ENCODE measurements around the gene SPNS1. TPM values are rescaled to one million over a fixed set of nuclear protein-coding genes. Genes with fewer than 3 reads are reported as not detected.
A peak's percentile ranks its signal among the peaks of the same experiment; 100 is the strongest.
"Not testable (repeated sequence)": the region's sequence is repeated elsewhere in the genome, so short reads cannot be mapped to it uniquely, and the experiment has no call there.

SPNS1 gene
- polyA plus RNA-seq, 1 donor from 2014 or later = 20.9 TPM

GRCh38 chr16:28990375-28991040 is 15.9 kb downstream of the SPNS1 start:
- Mint-ChIP-seq H3K4me3 (no peak overlapping the region), H3K4me1 (peaks cover 0 to 6% (median 2%) of the 10 kb centered on the region in 3 donors), H3K27me3 (peaks cover 2% of the 10 kb centered on the region), H3K36me3 (peaks cover 10% of the 10 kb centered on the region), H3K9me3 (peaks cover 0 to 5% (median 0%) of the 10 kb centered on the region in 3 donors), H3K27ac (no peak overlapping the region)

GRCh38 chr16:28991687-28992086 is 17.1 kb downstream of the SPNS1 start:
- Mint-ChIP-seq H3K4me1 (peaks cover 0 to 6% (median 2%) of the 10 kb centered on the region in 3 donors), H3K4me3 (no peak overlapping the region), H3K27ac (no peak overlapping the region), H3K27me3 (peaks cover 2% of the 10 kb centered on the region), H3K9me3 (peaks cover 0 to 5% (median 0%) of the 10 kb centered on the region in 3 donors), H3K36me3 (peaks cover 10% of the 10 kb centered on the region)

DNA sequence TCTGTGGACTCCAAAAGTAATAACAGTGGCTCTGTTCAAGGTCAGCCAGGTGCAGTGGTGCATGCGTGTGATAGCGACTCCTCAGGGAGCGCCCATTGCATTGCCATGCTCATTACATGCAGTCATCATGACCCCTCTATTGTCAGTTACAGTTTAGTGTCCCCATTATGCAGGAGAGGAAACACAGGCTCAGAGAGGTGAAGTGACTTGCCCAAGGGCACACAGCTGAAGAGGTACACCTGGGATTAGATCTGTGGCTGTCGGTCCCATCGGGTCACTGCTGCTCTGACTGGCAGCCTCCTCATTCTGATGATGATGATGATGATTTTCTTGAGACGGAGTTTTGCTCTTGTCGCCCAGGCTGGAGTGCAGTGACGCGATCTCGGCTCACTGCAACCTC is 17.9 kb downstream of the SPNS1 start:
- peaks cover 0 to 3% (median 2%) of the 10 kb centered on the region in 3 donors for H3K4me1 Mint-ChIP-seq
- H3K4me3 Mint-ChIP-seq = no peak overlapping the region
- peaks cover 2% of the 10 kb centered on the region for H3K27me3 Mint-ChIP-seq
- no peak overlapping the region for H3K27ac Mint-ChIP-seq
- no peaks in the 10 kb centered on the region for H3K9me3 Mint-ChIP-seq
- H3K36me3 Mint-ChIP-seq = peaks cover 8% of the 10 kb centered on the region

DNA sequence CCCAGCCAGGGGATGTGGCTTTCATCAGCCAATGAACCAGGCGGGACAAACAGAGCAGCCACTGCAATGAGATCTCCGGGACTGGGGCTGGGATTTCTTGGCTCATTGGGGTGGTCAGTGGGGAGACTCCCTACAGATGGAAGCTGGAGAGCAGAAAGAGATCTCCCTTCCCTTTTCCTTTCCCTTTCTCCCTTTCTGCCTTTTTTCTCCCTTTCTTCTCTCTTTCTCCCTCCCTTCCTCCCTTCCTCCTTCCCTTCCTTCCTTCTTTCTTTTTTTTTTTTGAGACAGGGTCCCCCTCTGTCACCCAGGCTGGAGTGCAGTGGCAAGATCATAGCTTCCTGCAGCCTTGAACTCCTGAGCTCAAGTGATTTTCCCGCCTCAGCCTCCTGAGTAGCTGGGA is 24.3 kb downstream of the SPNS1 start:
- Mint-ChIP-seq H3K4me3 (no peak overlapping the region), H3K4me1 (peaks cover 5 to 12% (median 8%) of the 10 kb centered on the region in 3 donors), H3K27me3 (peaks cover 1% of the 10 kb centered on the region), H3K36me3 (peaks cover 2% of the 10 kb centered on the region), H3K27ac (peak overlapping the region in 1 of 3 donors; percentile 71), H3K9me3 (no peaks in the 10 kb centered on the region)

- peaks cover 2% of the 10 kb centered on the region for H3K36me3 Mint-ChIP-seq
- H3K27ac Mint-ChIP-seq = peak overlapping the region in 1 of 3 donors; percentile 71
- H3K27me3 Mint-ChIP-seq = peaks cover 1% of the 10 kb centered on the region
- peaks cover 5 to 12% (median 8%) of the 10 kb centered on the region in 3 donors for H3K4me1 Mint-ChIP-seq
- H3K4me3 Mint-ChIP-seq = peak overlapping the region in 1 of 4 donors; percentile 39
- H3K9me3 Mint-ChIP-seq = no peaks in the 10 kb centered on the region
These were observed 25.0 kb downstream of the SPNS1 start for GRCh38 chr16:28999577-28999976.

DNA sequence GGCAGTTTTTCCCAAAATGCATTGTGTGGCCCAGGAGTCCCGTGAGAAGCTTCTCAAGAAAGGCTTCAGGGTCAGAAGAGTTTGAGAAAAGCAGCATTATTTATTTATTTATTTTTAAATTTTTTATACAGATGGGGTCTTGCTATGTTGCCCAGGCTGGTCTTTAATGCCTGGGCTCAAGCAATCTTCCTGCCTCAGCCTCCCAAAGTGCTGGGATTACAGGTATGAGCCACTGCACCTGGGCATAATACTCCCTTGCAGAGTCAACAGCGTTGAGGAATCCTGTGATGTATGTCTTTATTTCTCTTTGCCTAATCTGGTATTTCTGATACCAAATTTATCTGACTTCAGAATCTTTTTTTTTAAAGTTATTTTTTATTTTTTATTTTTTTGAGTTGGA is 25.4 kb downstream of the SPNS1 start:
- peaks cover 2% of the 10 kb centered on the region for H3K36me3 Mint-ChIP-seq
- H3K27me3 Mint-ChIP-seq = peaks cover 1% of the 10 kb centered on the region
- H3K4me1 Mint-ChIP-seq = peaks cover 5 to 12% (median 8%) of the 10 kb centered on the region in 3 donors
- no peak overlapping the region for H3K4me3 Mint-ChIP-seq
- H3K9me3 Mint-ChIP-seq = no peaks in the 10 kb centered on the region
- H3K27ac Mint-ChIP-seq = no peak overlapping the region

GRCh38 chr16:29004496-29005139 is 30.0 kb downstream of the SPNS1 start:
- not testable (repeated sequence) for H3K27ac Mint-ChIP-seq, H3K36me3 Mint-ChIP-seq, H3K9me3 Mint-ChIP-seq, H3K27me3 Mint-ChIP-seq, H3K4me1 Mint-ChIP-seq, H3K4me3 Mint-ChIP-seq

DNA sequence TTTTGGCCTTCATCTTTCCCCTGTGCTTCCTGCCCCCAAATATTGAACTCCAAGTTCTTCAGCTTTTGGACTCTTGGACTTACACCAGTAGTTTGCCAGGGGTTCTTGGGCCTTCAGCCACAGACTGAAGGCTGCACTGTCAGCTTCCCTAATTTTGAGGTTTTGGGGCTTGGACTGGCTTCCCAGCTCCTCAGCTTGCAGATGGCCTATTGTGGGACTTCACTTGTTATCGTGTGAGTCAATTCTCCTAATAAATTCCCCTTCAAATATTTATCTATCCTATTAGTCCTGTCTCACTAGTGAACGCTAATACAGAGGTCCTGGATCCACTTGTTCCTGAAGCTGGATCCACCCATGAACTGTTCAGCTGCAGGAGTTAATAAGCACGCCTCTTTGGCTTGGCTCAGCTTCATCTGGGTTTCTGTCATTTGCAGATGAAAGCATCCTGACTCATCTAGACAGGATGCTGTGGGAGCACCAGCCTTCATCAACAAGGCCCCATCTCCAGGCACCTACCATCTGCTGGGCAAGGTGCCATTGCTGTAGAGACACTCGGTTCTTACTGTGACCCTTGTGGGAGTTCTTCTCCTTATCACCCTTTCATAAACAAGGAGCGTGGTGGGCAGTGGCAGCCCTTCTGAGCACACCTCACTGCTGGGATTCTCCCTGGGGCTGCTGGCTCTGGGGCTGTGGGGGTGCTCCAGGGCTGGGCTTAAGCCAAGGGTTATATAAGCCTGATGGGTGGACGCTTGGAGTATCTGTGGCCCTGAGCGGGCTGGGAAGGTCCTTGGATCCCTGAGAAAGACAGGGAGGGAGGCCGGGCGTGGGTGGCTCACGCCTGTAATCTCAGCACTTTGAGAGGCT is 33.4 kb downstream of the SPNS1 start:
- H3K4me3 Mint-ChIP-seq = no peak overlapping the region

DNA sequence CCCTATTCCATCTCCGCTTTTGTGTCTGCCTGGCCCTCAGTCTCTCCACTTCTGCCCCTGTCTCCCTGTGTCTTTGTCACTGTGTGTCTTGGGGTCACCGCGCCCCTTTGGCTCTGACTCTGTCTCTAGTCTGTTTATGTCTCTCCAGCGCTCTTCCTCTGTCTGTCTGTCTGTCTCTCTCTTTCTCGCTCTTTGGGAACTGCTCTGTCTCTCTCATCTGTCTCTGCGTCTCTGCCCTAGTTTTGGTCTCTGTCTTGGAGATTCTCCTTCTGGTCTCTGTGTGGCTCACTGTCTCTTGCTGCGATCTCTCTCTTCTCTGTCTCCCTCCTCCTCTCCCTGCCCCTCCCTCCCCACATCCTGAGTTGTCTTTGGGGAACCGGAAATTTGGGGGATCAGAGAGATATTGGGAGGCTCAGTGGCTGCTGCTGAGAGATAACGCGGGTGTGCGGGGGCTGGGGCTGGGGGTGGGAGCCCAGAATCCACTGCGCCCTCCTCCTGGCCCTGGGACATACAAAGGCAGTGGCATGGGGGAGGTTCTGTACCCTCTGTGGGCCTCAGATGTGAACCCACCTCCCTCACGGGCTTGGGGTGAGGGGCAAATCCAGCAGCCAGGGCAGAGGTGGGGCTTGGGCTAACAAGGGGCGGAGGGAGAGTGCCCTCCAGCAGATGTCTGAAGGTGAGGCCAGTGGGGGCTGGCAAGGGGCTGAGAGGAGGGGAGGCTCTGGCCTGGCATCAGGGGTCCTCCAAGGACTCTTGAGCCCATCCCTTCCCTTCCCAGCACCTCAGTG is 34.7 kb downstream of the SPNS1 start:
- H3K27ac Mint-ChIP-seq = no peak overlapping the region
- H3K4me3 Mint-ChIP-seq = peak overlapping the region in 1 of 4 donors; percentile 2
- no peaks in the 10 kb centered on the region for H3K9me3 Mint-ChIP-seq
- peaks cover 2% of the 10 kb centered on the region for H3K27me3 Mint-ChIP-seq
- H3K4me1 Mint-ChIP-seq = peaks cover 0 to 4% (median 0%) of the 10 kb centered on the region in 3 donors
- H3K36me3 Mint-ChIP-seq = peaks cover 1% of the 10 kb centered on the region

More for the DNA sequence above, 33.4 kb downstream of the SPNS1 start:
- Mint-ChIP-seq H3K27me3 (peaks cover 2% of the 10 kb centered on the region), H3K27ac (no peak overlapping the region), H3K36me3 (peaks cover 1% of the 10 kb centered on the region), H3K4me1 (peaks cover 0 to 2% (median 0%) of the 10 kb centered on the region in 3 donors), H3K9me3 (no peaks in the 10 kb centered on the region)

DNA sequence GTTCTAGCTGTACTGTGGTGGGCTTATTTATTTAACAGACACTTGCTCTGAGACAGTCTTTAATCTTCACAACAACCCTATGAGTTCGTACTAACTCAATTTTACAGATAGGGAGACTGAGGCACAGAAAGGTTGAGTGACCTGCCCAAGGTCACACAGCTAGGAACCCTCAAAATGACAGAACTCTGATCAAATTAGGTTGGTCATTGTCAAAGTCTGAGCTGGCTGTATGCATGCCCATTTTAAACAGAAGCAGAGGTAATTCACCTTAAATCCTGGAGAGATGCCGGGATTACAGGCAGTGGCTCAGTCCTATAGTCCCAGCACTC is 35.2 kb downstream of the SPNS1 start:
- Mint-ChIP-seq H3K4me3 (no peak overlapping the region), H3K9me3 (no peaks in the 10 kb centered on the region), H3K36me3 (peaks cover 1% of the 10 kb centered on the region), H3K4me1 (peaks cover 0 to 4% (median 0%) of the 10 kb centered on the region in 3 donors), H3K27me3 (peaks cover 4% of the 10 kb centered on the region), H3K27ac (peak overlapping the region in 1 of 3 donors; percentile 23)

DNA sequence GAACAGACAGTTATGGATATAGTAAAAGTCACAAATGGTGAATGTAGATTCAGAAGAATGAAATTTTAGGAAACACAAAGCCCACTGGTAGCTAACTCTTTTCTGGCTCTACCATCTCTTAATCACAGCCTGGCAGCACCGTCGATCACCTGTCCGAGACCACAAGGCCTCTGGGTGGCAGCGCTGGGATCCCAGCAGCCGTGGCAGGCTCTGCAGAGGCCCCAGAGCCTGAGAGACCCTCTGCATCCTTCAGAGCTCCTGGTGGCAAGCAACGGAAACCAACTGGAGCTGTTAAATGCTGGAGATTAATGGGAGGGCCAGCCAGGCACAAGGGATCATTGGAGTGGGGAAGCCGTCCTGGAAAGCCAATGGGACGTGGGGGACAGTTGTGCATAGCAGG is 36.5 kb downstream of the SPNS1 start:
- peaks cover 1% of the 10 kb centered on the region for H3K36me3 Mint-ChIP-seq

GRCh38 chr16:29011851-29012250 is 37.3 kb downstream of the SPNS1 start:
- peaks cover 0 to 4% (median 0%) of the 10 kb centered on the region in 3 donors for H3K4me1 Mint-ChIP-seq
- H3K36me3 Mint-ChIP-seq = peaks cover 1% of the 10 kb centered on the region
- H3K27me3 Mint-ChIP-seq = peaks cover 4% of the 10 kb centered on the region
- no peak overlapping the region for H3K4me3 Mint-ChIP-seq
- no peaks in the 10 kb centered on the region for H3K9me3 Mint-ChIP-seq
- H3K27ac Mint-ChIP-seq = peak overlapping the region in 1 of 3 donors; percentile 82

More for the DNA sequence above, 36.5 kb downstream of the SPNS1 start:
- Mint-ChIP-seq H3K27ac (no peak overlapping the region), H3K4me3 (no peak overlapping the region), H3K27me3 (peaks cover 4% of the 10 kb centered on the region), H3K4me1 (peaks cover 0 to 4% (median 0%) of the 10 kb centered on the region in 3 donors), H3K9me3 (no peaks in the 10 kb centered on the region)

- peaks cover 2% of the 10 kb centered on the region for H3K27me3 Mint-ChIP-seq
- H3K4me3 Mint-ChIP-seq = peak overlapping the region in 1 of 4 donors; percentile 39
- H3K27ac Mint-ChIP-seq = no peak overlapping the region
- H3K36me3 Mint-ChIP-seq = peaks cover 1% of the 10 kb centered on the region
- H3K9me3 Mint-ChIP-seq = no peaks in the 10 kb centered on the region
- H3K4me1 Mint-ChIP-seq = peaks cover 0 to 4% (median 0%) of the 10 kb centered on the region in 3 donors
These were observed 38.5 kb downstream of the SPNS1 start for GRCh38 chr16:29012913-29013553.

DNA sequence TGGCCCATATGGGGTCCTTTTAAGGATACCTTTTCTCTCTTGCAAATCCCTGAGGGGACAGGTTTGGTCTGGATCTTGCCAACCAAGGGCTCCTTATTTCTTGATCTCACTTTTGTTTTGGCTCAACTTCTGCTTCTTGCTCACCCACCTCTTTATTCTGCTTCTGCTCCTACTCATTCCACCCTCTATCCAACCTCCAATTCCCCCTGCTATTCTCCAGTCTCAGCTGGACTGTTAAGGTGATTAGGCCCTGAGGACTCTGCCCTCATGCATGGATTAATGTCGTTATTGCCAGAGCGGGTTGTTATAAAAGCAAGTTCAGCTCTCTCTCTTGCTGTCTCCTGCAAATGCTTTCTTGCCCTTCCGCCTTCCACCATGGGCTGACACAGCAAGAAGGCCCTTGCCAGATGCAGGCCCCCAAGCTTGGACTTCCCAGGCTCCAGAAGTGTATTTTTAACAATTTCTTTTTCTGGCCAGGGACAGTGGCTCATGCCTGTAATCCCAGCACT is 40.0 kb downstream of the SPNS1 start:
- Mint-ChIP-seq H3K9me3 (no peaks in the 10 kb centered on the region), H3K36me3 (peaks cover 1% of the 10 kb centered on the region), H3K27ac (no peak overlapping the region), H3K27me3 (peaks cover 3% of the 10 kb centered on the region), H3K4me3 (no peak overlapping the region), H3K4me1 (peaks cover 0 to 1% (median 0%) of the 10 kb centered on the region in 3 donors)
